ENCODE results near the gene KIDINS220.

Gene KIDINS220

DNA sequence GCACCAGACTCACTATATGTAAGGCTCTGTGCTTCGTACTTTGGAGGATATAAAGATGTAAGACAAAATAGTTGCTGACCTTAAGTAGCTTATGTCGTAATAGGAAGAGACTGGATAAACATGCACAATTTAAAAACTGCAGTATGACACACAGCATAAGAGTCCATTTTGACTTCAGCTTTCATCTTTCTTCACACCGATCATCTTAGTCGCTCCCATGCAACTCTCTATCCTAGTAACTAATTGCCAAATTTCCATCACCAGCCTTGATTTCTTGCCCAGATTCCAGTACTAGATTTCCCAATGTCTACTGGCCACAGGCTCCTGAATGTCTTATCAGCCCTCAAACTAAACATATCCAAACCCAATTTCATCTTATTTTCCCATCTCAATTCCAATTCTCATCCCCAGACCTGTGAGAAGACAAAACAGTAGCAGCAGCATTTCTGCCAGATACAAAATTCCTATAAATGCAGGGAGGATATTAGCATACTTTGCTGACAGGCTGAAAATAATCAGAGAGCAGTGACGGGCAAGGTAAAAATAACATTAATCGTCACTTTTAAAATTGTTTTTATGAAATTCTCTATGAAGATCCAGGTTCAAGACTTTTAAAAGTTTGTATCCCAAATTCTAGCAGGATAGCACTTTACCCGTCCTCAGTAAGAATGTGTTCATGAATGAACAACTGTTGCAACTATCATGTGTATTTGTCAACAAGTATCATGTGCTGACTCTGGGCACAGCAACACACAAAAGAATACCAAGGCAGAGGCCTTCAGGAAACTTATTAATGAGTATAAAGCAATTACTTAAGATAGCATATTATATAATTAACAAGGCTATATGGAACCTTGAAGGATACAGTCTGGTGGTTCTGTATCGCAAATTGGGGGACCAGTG is 42.2 kb downstream of the KIDINS220 start:
- H3K27me3 ChIP-seq (ENCODE audit: insufficient read depth, low read length): no peaks in the 10 kb centered on the region
- peaks cover 61% of the 10 kb centered on the region for H3K36me3 ChIP-seq (ENCODE audit: insufficient read depth, low read length)
- no peaks in the 10 kb centered on the region for H3K4me1 ChIP-seq (ENCODE audit: insufficient read depth, low read length)
- no peak overlapping the region for H2AFZ ChIP-seq (ENCODE audit: low read depth, low read length)
- H3K9me3 ChIP-seq (ENCODE audit: low read length): no peaks in the 10 kb centered on the region
- no peak overlapping the region for H3K4me3 ChIP-seq (ENCODE audit: low read length)

DNA sequence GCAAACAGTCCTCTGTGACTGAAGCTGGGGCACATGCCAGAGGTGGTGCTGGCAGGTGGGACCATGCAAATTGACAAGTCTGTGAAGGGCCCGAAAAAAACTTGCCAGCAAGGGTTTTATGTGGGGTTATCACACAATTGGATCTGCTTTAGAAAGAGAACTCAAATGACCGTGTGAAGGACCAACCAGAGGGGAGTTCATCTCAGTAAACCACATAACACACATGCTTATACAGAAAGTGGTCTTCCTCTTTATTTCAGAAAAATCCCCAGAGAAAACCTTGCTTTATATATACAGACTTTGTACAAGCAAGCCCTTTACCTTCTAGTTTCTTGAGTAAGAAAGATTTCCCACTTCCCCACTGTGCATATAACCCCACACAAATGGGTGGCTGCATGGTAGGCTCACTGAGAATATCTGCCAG is 46.7 kb downstream of the KIDINS220 start:
- H3K4me1 ChIP-seq (ENCODE audit: insufficient read depth, low read length): no peaks in the 10 kb centered on the region
- H3K9me3 ChIP-seq (ENCODE audit: low read length): no peaks in the 10 kb centered on the region
- H2AFZ ChIP-seq (ENCODE audit: low read depth, low read length): no peak overlapping the region
- H3K27me3 ChIP-seq (ENCODE audit: insufficient read depth, low read length): no peaks in the 10 kb centered on the region
- H3K36me3 ChIP-seq (ENCODE audit: insufficient read depth, low read length): peaks cover 70% of the 10 kb centered on the region
- no peak overlapping the region for H3K4me3 ChIP-seq (ENCODE audit: low read length)

DNA sequence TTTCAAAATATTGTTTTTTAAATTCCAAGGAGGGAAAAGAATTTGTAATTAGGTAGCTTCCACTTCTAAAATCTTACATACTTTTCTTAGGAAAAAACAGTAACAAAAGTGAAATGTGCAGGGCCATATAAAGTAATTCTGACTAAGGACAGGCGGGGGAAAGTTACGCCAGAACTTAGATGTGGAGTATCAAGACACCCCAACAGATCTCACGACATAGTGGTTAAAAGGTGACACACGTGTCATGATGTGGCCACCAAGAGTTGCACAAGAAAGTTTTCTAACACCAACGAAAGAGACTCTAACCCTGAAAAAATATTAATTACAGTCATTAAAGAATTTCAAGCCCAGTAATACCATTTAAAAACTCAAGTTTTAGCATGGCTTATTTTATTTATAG is 51.0 kb downstream of the KIDINS220 start:
- Histone ChIP-seq H3K36me3 (ENCODE audit: insufficient read depth, low read length) (peaks cover 69% of the 10 kb centered on the region), H2AFZ (ENCODE audit: low read depth, low read length) (no peak overlapping the region), H3K4me1 (ENCODE audit: insufficient read depth, low read length) (no peaks in the 10 kb centered on the region), H3K27me3 (ENCODE audit: insufficient read depth, low read length) (no peaks in the 10 kb centered on the region), H3K4me3 (ENCODE audit: low read length) (no peak overlapping the region), H3K9me3 (ENCODE audit: low read length) (no peaks in the 10 kb centered on the region)

DNA sequence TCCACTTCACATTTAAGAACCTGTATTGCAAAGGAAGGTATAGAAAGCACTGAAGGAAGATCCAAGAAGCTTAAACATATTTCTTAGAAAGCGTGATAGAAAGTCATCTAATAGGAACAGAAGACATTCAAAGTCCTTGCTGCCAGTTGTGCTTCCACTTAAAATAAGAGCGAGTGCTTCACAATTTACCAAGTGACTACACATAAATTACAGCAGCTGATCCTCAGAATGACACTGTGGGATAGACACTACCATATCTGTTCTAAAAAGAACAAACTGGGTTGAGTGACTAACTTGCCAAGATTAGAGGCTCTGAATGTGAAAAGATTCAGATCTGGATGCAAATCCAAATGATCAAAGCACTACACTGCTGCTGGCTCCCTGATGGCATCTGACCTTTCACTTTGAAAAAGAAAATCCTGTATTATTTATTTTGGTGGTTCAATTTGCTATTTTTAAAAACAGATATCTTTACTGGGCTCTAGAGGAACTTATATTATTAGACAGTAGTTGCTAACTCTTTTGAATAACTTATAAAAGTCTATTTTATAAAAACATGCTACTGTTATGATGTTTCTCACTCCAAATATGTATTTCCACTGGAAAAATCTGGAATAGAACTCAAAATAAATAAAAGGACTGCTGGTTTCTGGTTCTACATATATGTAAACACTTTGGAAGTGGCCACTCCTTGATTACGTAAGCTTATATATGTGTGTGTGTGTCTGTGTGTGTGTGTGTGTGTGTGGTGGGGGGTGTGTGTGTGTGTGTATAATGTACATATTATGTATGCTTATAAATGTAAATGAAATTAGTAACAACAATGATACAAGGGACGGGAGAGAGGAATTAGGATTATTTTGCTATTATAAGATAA is 57.4 kb downstream of the KIDINS220 start:
- Histone ChIP-seq H3K36me3 (ENCODE audit: insufficient read depth, low read length) (peaks cover 70% of the 10 kb centered on the region), H2AFZ (ENCODE audit: low read depth, low read length) (no peak overlapping the region), H3K27me3 (ENCODE audit: insufficient read depth, low read length) (no peaks in the 10 kb centered on the region), H3K4me1 (ENCODE audit: insufficient read depth, low read length) (no peaks in the 10 kb centered on the region), H3K9me3 (ENCODE audit: low read length) (no peaks in the 10 kb centered on the region), H3K4me3 (ENCODE audit: low read length) (no peak overlapping the region)

- Histone ChIP-seq H3K27me3 (ENCODE audit: insufficient read depth, low read length) (no peaks in the 10 kb centered on the region), H2AFZ (ENCODE audit: low read depth, low read length) (no peak overlapping the region), H3K36me3 (ENCODE audit: insufficient read depth, low read length) (peaks cover 71% of the 10 kb centered on the region), H3K4me1 (ENCODE audit: insufficient read depth, low read length) (no peaks in the 10 kb centered on the region), H3K4me3 (ENCODE audit: low read length) (no peak overlapping the region), H3K9me3 (ENCODE audit: low read length) (no peaks in the 10 kb centered on the region)
Measured at GRCh38 chr2:8774371-8774770, 63.0 kb downstream of the KIDINS220 start.

- no peaks in the 10 kb centered on the region for H3K4me1 ChIP-seq (ENCODE audit: insufficient read depth, low read length)
- H2AFZ ChIP-seq (ENCODE audit: low read depth, low read length): no peak overlapping the region
- H3K9me3 ChIP-seq (ENCODE audit: low read length): peaks cover 2% of the 10 kb centered on the region
- H3K36me3 ChIP-seq (ENCODE audit: insufficient read depth, low read length): peaks cover 42% of the 10 kb centered on the region
- no peak overlapping the region for H3K4me3 ChIP-seq (ENCODE audit: low read length)
- no peaks in the 10 kb centered on the region for H3K27me3 ChIP-seq (ENCODE audit: insufficient read depth, low read length)
Measured at GRCh38 chr2:8767324-8767723, 70.1 kb downstream of the KIDINS220 start.

DNA sequence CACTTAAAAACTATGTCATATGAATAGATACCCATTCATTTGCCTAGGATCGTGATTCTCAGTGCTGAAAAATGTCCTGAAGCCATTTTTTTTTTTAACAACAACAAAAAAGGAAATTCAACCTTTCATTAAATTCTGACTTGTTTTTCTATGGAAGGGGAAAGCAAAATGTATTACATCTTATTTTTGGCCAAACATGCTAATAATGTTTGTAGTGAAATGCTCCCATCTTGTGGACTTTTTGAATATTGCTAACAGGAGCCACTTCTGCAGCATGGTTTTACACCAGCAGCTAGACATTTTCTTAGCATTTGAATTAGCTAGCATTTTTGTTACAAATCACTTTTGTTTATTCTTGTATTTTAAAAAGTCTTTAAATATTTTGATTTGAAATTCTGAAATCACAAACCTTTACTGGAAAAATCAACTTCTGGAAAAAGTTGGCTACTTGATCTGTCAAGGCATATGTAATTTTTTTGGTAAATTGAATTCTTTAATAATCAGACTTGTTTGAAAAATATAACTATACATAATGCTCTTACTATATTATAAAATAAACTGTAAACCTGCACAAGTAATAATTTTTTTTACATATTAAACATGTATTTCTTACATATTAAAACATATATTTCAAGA is 75.8 kb downstream of the KIDINS220 start:
- H3K4me1 ChIP-seq (ENCODE audit: insufficient read depth, low read length): no peaks in the 10 kb centered on the region
- peaks cover 4% of the 10 kb centered on the region for H3K9me3 ChIP-seq (ENCODE audit: low read length)
- H3K36me3 ChIP-seq (ENCODE audit: insufficient read depth, low read length): peaks cover 31% of the 10 kb centered on the region
- no peaks in the 10 kb centered on the region for H3K27me3 ChIP-seq (ENCODE audit: insufficient read depth, low read length)
- no peak overlapping the region for H2AFZ ChIP-seq (ENCODE audit: low read depth, low read length)
- H3K4me3 ChIP-seq (ENCODE audit: low read length): no peak overlapping the region

GRCh38 chr2:8756716-8757115 is 80.7 kb downstream of the KIDINS220 start:
- H3K4me1 ChIP-seq (ENCODE audit: insufficient read depth, low read length): peaks cover 9% of the 10 kb centered on the region
- no peak overlapping the region for H3K4me3 ChIP-seq (ENCODE audit: low read length)
- H2AFZ ChIP-seq (ENCODE audit: low read depth, low read length): no peak overlapping the region
- H3K9me3 ChIP-seq (ENCODE audit: low read length): peaks cover 12% of the 10 kb centered on the region
- peaks cover 25% of the 10 kb centered on the region for H3K36me3 ChIP-seq (ENCODE audit: insufficient read depth, low read length)
- no peaks in the 10 kb centered on the region for H3K27me3 ChIP-seq (ENCODE audit: insufficient read depth, low read length)

DNA sequence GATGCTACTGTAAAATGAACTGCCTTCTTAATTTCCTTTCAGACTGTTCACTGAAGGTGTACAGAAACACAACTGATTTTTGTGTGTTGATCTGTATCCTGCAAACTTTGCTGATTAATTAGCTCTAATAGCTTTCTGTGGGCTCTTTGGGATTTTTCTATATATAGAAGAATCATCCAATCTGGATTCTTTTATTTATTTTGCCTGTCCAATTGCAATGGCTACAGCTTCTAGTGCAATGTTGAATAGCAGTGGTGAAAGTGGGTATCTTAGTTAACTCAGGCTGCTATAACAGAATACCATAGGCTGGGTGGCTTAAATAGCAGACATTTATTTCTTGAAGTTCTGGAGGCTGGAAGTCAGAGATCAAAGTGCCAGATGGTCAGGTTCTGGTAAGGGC is 81.2 kb downstream of the KIDINS220 start:
- H3K9me3 ChIP-seq (ENCODE audit: low read length): peaks cover 12% of the 10 kb centered on the region
- H2AFZ ChIP-seq (ENCODE audit: low read depth, low read length): no peak overlapping the region
- peaks cover 25% of the 10 kb centered on the region for H3K36me3 ChIP-seq (ENCODE audit: insufficient read depth, low read length)
- H3K27me3 ChIP-seq (ENCODE audit: insufficient read depth, low read length): no peaks in the 10 kb centered on the region
- H3K4me3 ChIP-seq (ENCODE audit: low read length): no peak overlapping the region
- H3K4me1 ChIP-seq (ENCODE audit: insufficient read depth, low read length): peaks cover 9% of the 10 kb centered on the region

- Histone ChIP-seq H3K27me3 (ENCODE audit: insufficient read depth, low read length) (no peaks in the 10 kb centered on the region), H2AFZ (ENCODE audit: low read depth, low read length) (no peak overlapping the region), H3K9me3 (ENCODE audit: low read length) (peaks cover 12% of the 10 kb centered on the region), H3K4me1 (ENCODE audit: insufficient read depth, low read length) (peaks cover 9% of the 10 kb centered on the region), H3K36me3 (ENCODE audit: insufficient read depth, low read length) (peaks cover 31% of the 10 kb centered on the region), H3K4me3 (ENCODE audit: low read length) (no peak overlapping the region)
Measured at GRCh38 chr2:8754106-8754776, 83.2 kb downstream of the KIDINS220 start.

DNA sequence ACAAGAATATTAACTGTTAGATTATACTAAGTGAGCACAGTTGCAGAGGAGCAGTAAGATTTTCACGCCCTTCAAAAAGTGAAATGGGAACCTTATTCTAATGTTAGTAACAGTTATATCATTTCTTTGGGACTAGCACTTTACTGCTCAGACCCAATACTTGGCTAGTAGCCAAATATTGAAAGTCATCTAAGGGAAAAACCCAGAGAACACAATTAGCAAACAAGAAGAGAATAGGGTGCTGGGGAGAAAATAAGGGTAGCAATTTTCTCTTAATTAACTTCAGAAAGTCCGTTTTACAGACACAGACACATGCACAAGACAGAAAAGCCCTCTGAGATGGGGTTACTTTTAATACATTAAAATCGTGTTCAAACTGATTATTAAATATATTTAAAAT is 83.8 kb downstream of the KIDINS220 start:
- Histone ChIP-seq H3K9me3 (ENCODE audit: low read length) (peaks cover 12% of the 10 kb centered on the region), H3K4me3 (ENCODE audit: low read length) (no peak overlapping the region), H3K27me3 (ENCODE audit: insufficient read depth, low read length) (no peaks in the 10 kb centered on the region), H2AFZ (ENCODE audit: low read depth, low read length) (no peak overlapping the region), H3K36me3 (ENCODE audit: insufficient read depth, low read length) (peaks cover 28% of the 10 kb centered on the region), H3K4me1 (ENCODE audit: insufficient read depth, low read length) (peaks cover 9% of the 10 kb centered on the region)

GRCh38 chr2:8752385-8752784 is 85.0 kb downstream of the KIDINS220 start:
- Histone ChIP-seq H3K36me3 (ENCODE audit: insufficient read depth, low read length) (peaks cover 27% of the 10 kb centered on the region), H3K4me3 (ENCODE audit: low read length) (no peak overlapping the region), H3K9me3 (ENCODE audit: low read length) (peaks cover 12% of the 10 kb centered on the region), H3K4me1 (ENCODE audit: insufficient read depth, low read length) (peaks cover 9% of the 10 kb centered on the region), H3K27me3 (ENCODE audit: insufficient read depth, low read length) (no peaks in the 10 kb centered on the region), H2AFZ (ENCODE audit: low read depth, low read length) (no peak overlapping the region)
